GM13977 (cell line): ENCODE data around the gene NATD1.
"Not testable (repeated sequence)": the region's sequence is repeated elsewhere in the genome, so short reads cannot be mapped to it uniquely, and the experiment has no call there.

Experiments used
- DNase-seq: peaks from one replicate; pipeline ENCODE4 v3.0.0; 2012; ENCODE audit warnings: low spot score
- in situ Hi-C: fragments of 300-500 bp; cut with MboI; formaldehyde crosslinking; loops from one replicate; pipeline ENCODE4 v1.12.0; 2022; ENCODE audit warnings: low sequenced_read_pairs, low pct_unique_long_range_greater_than_20kb, mixed read lengths, inconsistent platforms; ENCODE audit not compliant: unreplicated experiment
- TF ChIP-seq, protein P1 (sequence below): IDR thresholded peaks from 2 replicates; pipeline ENCODE4 v1.5.1; 2012; ENCODE audit warnings: mild to moderate bottlenecking, control low read depth; ENCODE audit not compliant: insufficient read depth; ENCODE audit errors: extremely low read depth, missing control alignments

NATD1 gene

DNA sequence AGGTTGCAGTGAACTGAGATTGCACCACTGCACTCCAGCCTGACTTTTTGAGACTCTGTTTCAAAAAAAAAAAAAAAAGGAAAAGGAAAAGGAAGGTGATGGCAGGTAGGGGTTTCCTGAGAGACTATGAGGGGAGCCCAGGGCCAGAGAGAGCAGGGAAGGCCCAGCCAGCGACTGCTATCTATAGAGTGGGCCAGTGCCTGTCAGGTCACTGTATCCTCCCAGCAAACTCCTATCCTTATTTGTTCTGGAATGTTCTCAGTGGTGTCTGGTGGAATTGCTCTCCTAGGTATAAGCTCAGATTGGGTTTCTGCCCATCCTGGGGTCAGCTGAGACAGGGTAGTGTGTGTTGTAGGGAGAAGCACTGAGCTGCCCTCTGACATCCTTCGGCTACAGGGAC, 24.4 kb downstream of the NATD1 start:
- DNase-seq, result no peak
- in situ Hi-C loops, result no loop called here
- TF ChIP-seq, protein P1, sequence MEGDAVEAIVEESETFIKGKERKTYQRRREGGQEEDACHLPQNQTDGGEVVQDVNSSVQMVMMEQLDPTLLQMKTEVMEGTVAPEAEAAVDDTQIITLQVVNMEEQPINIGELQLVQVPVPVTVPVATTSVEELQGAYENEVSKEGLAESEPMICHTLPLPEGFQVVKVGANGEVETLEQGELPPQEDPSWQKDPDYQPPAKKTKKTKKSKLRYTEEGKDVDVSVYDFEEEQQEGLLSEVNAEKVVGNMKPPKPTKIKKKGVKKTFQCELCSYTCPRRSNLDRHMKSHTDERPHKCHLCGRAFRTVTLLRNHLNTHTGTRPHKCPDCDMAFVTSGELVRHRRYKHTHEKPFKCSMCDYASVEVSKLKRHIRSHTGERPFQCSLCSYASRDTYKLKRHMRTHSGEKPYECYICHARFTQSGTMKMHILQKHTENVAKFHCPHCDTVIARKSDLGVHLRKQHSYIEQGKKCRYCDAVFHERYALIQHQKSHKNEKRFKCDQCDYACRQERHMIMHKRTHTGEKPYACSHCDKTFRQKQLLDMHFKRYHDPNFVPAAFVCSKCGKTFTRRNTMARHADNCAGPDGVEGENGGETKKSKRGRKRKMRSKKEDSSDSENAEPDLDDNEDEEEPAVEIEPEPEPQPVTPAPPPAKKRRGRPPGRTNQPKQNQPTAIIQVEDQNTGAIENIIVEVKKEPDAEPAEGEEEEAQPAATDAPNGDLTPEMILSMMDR, result no peak

DNA sequence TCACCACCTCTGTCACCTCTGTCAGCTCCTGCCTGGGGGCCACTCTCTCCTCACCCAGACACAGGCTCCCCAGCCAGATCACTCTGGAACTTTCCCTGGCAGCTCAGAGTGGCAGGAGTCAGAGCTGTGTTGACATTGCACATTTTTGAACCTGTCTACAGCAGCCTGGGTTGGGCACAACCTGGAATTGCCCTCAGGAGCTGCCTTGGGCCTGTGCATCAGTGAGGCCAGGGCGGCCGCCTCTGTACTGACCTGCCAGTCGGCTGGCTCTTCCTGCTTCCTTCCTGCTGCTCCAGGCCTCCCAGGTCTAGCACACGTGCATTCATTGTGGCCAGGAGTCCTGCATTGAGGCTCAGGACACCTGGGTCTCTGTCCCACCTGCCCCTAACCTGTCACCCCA, 25.1 kb downstream of the NATD1 start:
- TF ChIP-seq, protein P1, result no peak
- DNase-seq, result no peak
- in situ Hi-C loops, result no loop called here

DNA sequence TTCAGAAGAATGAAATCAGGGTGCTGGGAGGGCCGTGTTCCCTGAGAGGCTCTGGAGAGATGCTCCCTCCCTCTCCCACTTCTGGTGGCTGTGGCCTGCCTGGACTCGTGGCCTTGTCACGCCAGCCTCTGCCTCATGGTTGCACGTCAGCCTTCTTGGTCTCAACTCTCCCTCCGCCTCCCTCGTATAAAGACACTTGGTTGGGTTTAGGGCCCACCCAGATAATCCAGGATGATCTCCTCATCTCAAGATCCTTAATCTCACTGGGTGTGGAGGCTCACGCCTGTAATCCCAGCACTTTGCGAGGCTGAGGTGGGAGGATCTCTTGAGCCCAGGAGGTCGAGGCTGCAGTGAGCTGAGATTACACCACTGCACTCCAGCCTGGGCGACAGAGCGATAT, 25.9 kb downstream of the NATD1 start:
- DNase-seq, in situ Hi-C loops: not testable (repeated sequence)

DNA sequence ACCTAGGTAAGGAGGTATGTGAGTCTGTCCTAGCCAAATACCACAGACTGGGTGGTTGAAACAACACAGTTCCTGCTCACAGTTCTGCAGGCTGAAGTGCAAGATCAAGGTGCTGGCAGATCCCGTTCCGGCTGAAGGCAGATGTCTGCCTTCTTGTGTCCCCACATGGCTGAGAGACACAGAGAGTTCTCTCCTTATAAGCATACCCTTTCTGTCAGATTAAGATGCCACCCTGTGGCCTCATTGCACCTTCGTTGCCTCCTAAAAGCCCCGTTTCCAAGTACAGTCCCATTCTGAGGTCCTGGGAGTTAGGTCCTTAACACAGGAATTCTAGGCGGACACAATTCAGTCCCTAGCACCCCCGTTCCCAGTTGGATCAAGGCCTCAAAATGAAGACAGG, 30.1 kb downstream of the NATD1 start:
- in situ Hi-C loops, result no loop called here
- no peak for DNase-seq
- TF ChIP-seq, protein P1, result no peak

DNA sequence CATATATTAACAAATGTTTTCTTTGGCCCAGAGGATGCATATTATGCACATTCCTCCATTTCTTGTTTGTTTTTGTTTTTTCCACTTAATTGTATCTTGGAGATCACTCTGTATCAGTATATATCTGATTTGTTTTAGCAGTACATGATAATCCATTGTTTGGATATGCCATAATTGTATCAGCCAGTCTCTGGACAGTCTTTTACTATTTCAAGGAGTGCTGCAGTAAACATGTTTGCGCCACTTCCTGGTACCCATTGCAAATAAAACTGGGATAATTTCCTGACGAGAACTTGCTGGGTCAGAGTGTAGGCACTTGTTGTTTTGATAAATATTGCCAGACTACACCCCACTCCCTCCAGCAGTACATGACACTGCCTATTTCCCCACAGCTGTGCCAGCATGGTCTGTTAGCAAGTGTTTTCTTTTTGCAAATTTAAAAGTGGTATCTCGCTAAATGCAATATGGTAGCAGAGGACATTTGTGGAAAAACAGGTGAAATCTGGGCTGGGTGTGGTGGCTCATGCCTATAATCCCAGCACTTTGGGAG, 34.3 kb downstream of the NATD1 start:
- in situ Hi-C loops, result no loop called here
- TF ChIP-seq, protein P1, result no peak
- no peak for DNase-seq

DNA sequence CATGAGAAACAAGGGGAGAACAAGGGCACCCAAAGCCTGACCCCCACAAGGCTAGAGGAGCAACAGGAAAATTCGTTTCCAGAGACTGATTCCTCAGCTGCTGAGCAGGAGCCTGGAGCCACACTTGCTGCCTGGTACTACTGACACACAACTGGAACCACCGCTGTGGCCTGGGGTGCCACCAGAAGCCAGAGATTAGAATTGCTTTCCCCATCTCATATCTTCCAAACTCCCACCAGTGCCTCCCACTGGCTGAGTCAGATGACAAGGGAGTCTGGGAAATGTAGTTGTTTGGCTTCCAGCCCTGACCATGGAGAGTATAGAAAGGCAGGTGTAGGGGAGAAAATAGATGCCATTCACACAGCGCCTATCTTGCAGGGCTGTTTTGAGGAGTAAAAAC, 35.1 kb downstream of the NATD1 start:
- DNase-seq, result no peak
- in situ Hi-C loops, result no loop called here
- TF ChIP-seq, protein P1, result no peak

DNA sequence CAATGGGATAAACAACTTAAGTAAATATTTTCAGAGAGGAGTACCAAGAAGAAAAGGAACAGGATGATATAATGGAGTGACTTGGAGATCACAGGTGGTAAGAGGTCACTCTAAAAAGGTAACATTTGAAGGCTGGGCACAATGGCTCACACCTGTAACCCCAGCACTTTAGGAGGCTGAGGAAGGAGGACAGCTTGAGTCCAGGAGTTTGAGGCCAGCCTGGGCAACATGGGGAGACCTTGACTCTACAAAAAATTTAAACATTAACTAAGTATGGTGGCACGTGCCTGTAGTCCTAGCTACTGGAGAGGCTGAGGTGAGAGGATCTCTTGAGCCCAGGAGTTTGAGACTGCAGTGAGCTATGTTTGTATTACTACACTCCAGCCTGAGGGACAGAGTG, 35.9 kb downstream of the NATD1 start:
- DNase-seq, result no peak
- TF ChIP-seq, protein P1, result no peak
- in situ Hi-C loops, result no loop called here
